GM18526 (cell line): Measurements from ENCODE around the gene WDR37.

Source experiments
- POLR2A ChIP-seq: IDR thresholded peaks from 3 replicates; pipeline ENCODE4 v1.6.1; 2011; ENCODE audit not compliant: insufficient read length; ENCODE audit errors: extremely low read depth

Gene WDR37

GRCh38 chr10:1035201-1035600 lies 21.0 kb upstream of the WDR37 start:
- TF ChIP-seq POLR2A: no peak

- TF ChIP-seq POLR2A: no peak
Measured at GRCh38 chr10:1036341-1036791, 19.8 kb upstream of the WDR37 start.

- no peak for TF ChIP-seq POLR2A
Measured at GRCh38 chr10:1037098-1037497, 19.1 kb upstream of the WDR37 start.

GRCh38 chr10:1040133-1040532 lies 16.1 kb upstream of the WDR37 start:
- TF ChIP-seq POLR2A: no peak

- TF ChIP-seq POLR2A: no peak
Measured at GRCh38 chr10:1041514-1041913, 14.7 kb upstream of the WDR37 start.

- peak; percentile 11 for TF ChIP-seq POLR2A
Measured at GRCh38 chr10:1043532-1043995, 12.6 kb upstream of the WDR37 start.

GRCh38 chr10:1044146-1044545 lies 12.0 kb upstream of the WDR37 start:
- TF ChIP-seq POLR2A: peak; percentile 3

- no peak for TF ChIP-seq POLR2A
Measured at GRCh38 chr10:1044964-1045363, 11.2 kb upstream of the WDR37 start.

GRCh38 chr10:1045415-1045814 lies 10.8 kb upstream of the WDR37 start:
- TF ChIP-seq POLR2A: no peak

GRCh38 chr10:1047937-1048336 lies 8.2 kb upstream of the WDR37 start:
- no peak for TF ChIP-seq POLR2A

- TF ChIP-seq POLR2A: no peak
Measured at GRCh38 chr10:1048349-1048731, 7.8 kb upstream of the WDR37 start.

GRCh38 chr10:1048732-1049424 lies 7.3 kb upstream of the WDR37 start, which contains the start of gene IDI1:
Gene IDI1, minus strand, starts transcription at chr10:1049119. Its CDS starts 116 bp downstream, at chr10:1049003.
- peak; percentile 99 for TF ChIP-seq POLR2A

GRCh38 chr10:1049425-1049958 lies 6.7 kb upstream of the WDR37 start:
- no peak for TF ChIP-seq POLR2A

- no peak for TF ChIP-seq POLR2A
Measured at GRCh38 chr10:1050145-1050544, 6.0 kb upstream of the WDR37 start.

GRCh38 chr10:1050554-1050953 lies 5.6 kb upstream of the WDR37 start:
- no peak for TF ChIP-seq POLR2A

GRCh38 chr10:1054684-1055083 lies 1.5 kb upstream of the WDR37 start:
- no peak for TF ChIP-seq POLR2A

- TF ChIP-seq POLR2A: no peak
Measured at GRCh38 chr10:1057106-1057657, 997 bp downstream of the WDR37 start.

- no peak for TF ChIP-seq POLR2A
Measured at GRCh38 chr10:1058017-1058416, 1.8 kb downstream of the WDR37 start.
